WTC11 (cell line): ENCODE results near the gene P2RX1.

ENCODE experiments used
- ATF6 ChIP-seq: sonication (generic); formaldehyde crosslinking; IDR thresholded peaks from 2 replicates; pipeline ENCODE4 v1.8.1; 2023; ENCODE audit warnings: mild to moderate bottlenecking, missing genetic modification reagents
- ELF4 ChIP-seq: sonication (generic); formaldehyde crosslinking; IDR thresholded peaks from 2 replicates; pipeline ENCODE4 v1.8.1; 2022; ENCODE audit warnings: low read depth, mild to moderate bottlenecking, moderate library complexity, missing genetic modification reagents
- ESRRA ChIP-seq: sonication (generic); formaldehyde crosslinking; IDR thresholded peaks from 2 replicates; pipeline ENCODE4 v1.8.1; 2022; ENCODE audit warnings: mild to moderate bottlenecking, missing genetic modification reagents, borderline replicate concordance
- JUN ChIP-seq: sonication (generic); formaldehyde crosslinking; IDR thresholded peaks from 2 replicates; pipeline ENCODE4 v1.8.0; 2023; ENCODE audit warnings: mild to moderate bottlenecking, missing genetic modification reagents
- TEAD1 ChIP-seq: sonication (generic); formaldehyde crosslinking; IDR thresholded peaks from 2 replicates; pipeline ENCODE4 v1.8.0; 2022; ENCODE audit warnings: mild to moderate bottlenecking, missing genetic modification reagents
- TEAD4 ChIP-seq: sonication (generic); formaldehyde crosslinking; IDR thresholded peaks from 2 replicates; pipeline ENCODE4 v1.8.0; 2022; ENCODE audit warnings: mild to moderate bottlenecking, missing genetic modification reagents
- ZNF121 ChIP-seq: sonication (generic); formaldehyde crosslinking; IDR thresholded peaks from 2 replicates; pipeline ENCODE4 v1.8.0; 2023; ENCODE audit warnings: missing genetic modification reagents
- ZNF232 ChIP-seq: sonication (generic); formaldehyde crosslinking; IDR thresholded peaks from 2 replicates; pipeline ENCODE4 v1.8.0; 2022; ENCODE audit warnings: mild to moderate bottlenecking, missing genetic modification reagents
- TF ChIP-seq, protein P1 (sequence below): fragments of 200-600 bp; IDR thresholded peaks from 2 replicates; pipeline ENCODE4 v1.8.0; 2022; ENCODE audit warnings: antibody characterized with exemption
- TF ChIP-seq, protein P2 (sequence below): sonication (generic); formaldehyde crosslinking; conservative IDR thresholded peaks from 2 replicates; pipeline ENCODE4 v1.8.1; 2022; ENCODE audit warnings: mild to moderate bottlenecking, missing genetic modification reagents

GRCh38 chr17:3875317-3875716, 40.9 kb downstream of the P2RX1 start:
- TF ChIP-seq, protein P1, sequence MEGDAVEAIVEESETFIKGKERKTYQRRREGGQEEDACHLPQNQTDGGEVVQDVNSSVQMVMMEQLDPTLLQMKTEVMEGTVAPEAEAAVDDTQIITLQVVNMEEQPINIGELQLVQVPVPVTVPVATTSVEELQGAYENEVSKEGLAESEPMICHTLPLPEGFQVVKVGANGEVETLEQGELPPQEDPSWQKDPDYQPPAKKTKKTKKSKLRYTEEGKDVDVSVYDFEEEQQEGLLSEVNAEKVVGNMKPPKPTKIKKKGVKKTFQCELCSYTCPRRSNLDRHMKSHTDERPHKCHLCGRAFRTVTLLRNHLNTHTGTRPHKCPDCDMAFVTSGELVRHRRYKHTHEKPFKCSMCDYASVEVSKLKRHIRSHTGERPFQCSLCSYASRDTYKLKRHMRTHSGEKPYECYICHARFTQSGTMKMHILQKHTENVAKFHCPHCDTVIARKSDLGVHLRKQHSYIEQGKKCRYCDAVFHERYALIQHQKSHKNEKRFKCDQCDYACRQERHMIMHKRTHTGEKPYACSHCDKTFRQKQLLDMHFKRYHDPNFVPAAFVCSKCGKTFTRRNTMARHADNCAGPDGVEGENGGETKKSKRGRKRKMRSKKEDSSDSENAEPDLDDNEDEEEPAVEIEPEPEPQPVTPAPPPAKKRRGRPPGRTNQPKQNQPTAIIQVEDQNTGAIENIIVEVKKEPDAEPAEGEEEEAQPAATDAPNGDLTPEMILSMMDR, result no peak
- TF ChIP-seq ZNF121 (CRISPR knock-in tag) (0 out of 2 replicates have a peak, but pooled peaks have one; percentile 41), JUN (CRISPR knock-in tag) (no peak), ESRRA (CRISPR knock-in tag) (no peak), TEAD4 (no peak), ZNF232 (CRISPR knock-in tag) (no peak), TEAD1 (CRISPR knock-in tag) (no peak), ATF6 (CRISPR knock-in tag) (no peak), ELF4 (no peak)
- TF ChIP-seq, protein P2, sequence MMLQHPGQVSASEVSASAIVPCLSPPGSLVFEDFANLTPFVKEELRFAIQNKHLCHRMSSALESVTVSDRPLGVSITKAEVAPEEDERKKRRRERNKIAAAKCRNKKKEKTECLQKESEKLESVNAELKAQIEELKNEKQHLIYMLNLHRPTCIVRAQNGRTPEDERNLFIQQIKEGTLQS (CRISPR knock-in tag), result no peak
